DMS53 treated with DMSO at 0.1 percent for 48 hours (cell line): Measurements from ENCODE around the gene ZNF284.
"Not testable (repeated sequence)": the region's sequence is repeated elsewhere in the genome, so short reads cannot be mapped to it uniquely, and the experiment has no call there.

Source experiments
- DNase-seq: peaks from one replicate; lab custom pipeline; 2025; ENCODE audit not compliant: unreplicated experiment; lab: John Stamatoyannopoulos, UW

ZNF284 gene

DNA sequence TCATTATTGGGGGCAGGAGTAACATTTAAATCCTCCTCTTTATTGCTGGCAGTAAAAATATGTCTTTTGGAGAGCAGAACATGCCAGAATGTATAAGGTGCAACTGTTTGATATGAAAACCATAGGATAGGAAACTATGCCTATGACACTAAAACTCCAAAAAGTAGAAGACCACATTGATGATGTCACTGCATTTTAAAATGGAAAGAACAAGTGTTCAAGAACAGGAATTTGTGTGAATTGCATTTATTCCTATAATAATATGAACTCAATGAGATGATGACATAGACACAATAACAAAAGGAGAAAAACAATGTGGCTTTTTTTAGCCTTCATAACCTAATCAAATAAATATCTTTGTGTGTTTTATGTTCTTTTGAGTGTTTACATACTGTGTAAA is 37.5 kb downstream of the ZNF284 start:
- DNase-seq: no peak

DNA sequence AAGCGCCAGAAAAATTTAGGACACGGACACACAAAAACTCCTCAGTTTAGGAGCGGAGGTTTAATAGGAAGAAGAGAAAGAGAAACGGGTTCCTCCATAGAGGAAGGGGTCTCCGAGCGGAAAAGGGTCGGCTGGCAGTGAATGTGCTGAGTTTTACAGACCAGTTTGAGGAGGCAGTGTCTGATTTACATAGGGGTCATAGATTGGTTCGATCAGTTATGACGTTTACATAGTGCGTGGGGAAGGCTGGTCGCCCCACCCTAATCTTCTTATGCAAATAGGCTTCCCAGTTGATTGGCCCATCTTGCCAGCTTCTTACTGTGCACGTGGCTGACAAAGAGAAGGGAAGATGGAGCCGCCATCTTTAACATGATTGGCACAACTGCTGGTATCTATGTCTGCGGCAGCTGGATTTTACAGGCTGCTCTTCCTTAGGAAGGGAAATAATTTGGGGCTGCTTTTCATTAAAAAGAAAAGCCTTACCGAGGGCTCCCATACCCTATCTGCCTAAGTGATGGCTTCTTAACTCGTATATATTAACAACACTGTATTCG is 40.0 kb downstream of the ZNF284 start:
- peak; percentile 96 for DNase-seq

- no peak for DNase-seq
Observed at GRCh38 chr19:44112802-44113137, 40.8 kb downstream of the ZNF284 start.

GRCh38 chr19:44113138-44113783 is 41.3 kb downstream of the ZNF284 start, which contains the start of gene ZNF225:
TSS of gene ZNF225 (plus strand) at chr19:44113399. CDS start at chr19:44115828, 2,429 bp downstream.
- DNase-seq: peak; percentile 98

DNA sequence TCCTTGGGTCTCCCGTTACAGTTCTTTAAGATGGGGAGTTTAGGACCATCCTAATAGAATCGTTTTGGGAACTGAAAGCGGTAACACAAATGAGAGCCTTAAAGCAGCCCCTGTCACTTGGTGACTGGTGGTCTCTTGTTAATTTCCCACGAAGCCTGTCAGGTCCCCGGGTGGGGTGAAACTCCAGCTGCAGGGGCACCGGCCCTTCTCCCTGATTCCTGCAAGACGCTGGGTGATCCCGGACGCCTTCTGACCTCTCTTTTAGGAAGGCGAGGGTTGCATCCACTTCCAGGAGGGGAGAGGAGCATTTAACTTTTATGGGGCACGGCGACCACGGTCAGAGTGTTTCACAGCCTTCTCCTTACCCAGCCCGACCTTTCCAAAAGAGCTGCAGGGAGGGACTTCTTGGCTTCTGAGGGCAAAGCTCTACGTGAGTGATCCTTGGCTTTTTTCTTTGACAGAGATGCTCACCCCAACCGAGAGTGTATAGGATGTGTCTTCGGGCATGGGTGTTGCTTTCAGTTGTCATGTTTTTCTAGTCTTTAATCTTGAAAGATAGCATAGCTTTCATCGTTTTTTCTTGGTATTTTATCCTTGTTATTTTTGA is 41.9 kb downstream of the ZNF284 start:
- DNase-seq: no peak

DNA sequence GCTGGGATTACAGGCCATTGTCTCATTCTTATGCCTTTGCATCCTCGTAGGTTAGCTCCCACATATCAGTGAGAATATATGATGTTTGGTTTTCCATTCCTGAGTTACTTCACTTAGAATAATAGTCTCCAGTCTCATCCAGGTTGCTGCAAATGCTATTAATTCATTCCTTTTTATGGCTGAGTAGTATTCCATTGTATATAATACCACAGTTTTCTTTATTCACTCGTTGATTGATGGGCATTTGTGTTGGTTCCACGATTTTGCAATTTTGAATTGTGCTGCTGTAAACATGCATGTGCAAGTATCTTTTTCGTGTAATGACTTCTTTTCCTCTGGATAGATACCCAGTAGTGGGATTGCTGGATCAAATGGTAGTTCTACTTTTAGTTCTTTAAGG is 49.2 kb downstream of the ZNF284 start:
- DNase-seq: not testable (repeated sequence)

- DNase-seq: no peak
Observed at GRCh38 chr19:44131955-44132354, 60.0 kb downstream of the ZNF284 start.
